H1 (cell line): ENCODE measurements around the gene RPS6KA2. TPM values are rescaled to one million over a fixed set of nuclear protein-coding genes. Genes with fewer than 3 reads are reported as not detected.

Source experiments
- ASH2L ChIP-seq: fragments of 200-600, 300-600 bp; sonication (generic); IDR thresholded peaks from one replicate; pipeline ENCODE4 v1.7.1; 2017; ENCODE audit warnings: low read length
- CBX8 ChIP-seq: fragments of 300-800, 300-1000 bp; sonication (generic); IDR thresholded peaks from 2 replicates; pipeline ENCODE4 v1.7.1; 2016; ENCODE audit warnings: low read depth, low read length, borderline replicate concordance
- CHD2 ChIP-seq: IDR thresholded peaks from 2 replicates; pipeline ENCODE4 v1.6.1; 2012; ENCODE audit warnings: low read length, improper control_type of control experiment
- HDAC6 ChIP-seq: IDR thresholded peaks from one replicate; pipeline ENCODE4 v1.7.1; 2012; ENCODE audit warnings: low read depth, mild to moderate bottlenecking, inconsistent platforms, low read length, moderate library complexity
- RBBP5 ChIP-seq: IDR thresholded peaks from 2 replicates; pipeline ENCODE4 v1.7.1; 2012; ENCODE audit warnings: low read depth, mild to moderate bottlenecking, inconsistent platforms, low read length, moderate library complexity, borderline replicate concordance
- RXRA ChIP-seq: IDR thresholded peaks from 2 replicates; pipeline ENCODE4 v1.6.1; 2011; ENCODE audit warnings: low read depth, mild to moderate bottlenecking, low read length, moderate library complexity; ENCODE audit not compliant: insufficient read depth
- TAF1 ChIP-seq: IDR thresholded peaks from 2 replicates; pipeline ENCODE4 v1.6.1; 2011; ENCODE audit warnings: mild to moderate bottlenecking, low read depth, low read length
- TEAD4 ChIP-seq: IDR thresholded peaks from 2 replicates; pipeline ENCODE4 v1.6.1; 2012; ENCODE audit warnings: low read depth, low read length, inconsistent platforms, mixed read lengths
- polyA plus RNA-seq, 7 experiments: library from polyadenylated mRNA; depleted of rRNA in 3 of 7; stranded (reverse) in 5 of 7; unstranded in 2 of 7; fragments of >200 nt in 5 of 7; fragments of 200-250 nt in 2 of 7; gene quantifications; 1 replicate in 5 of 7; 2 replicates in 1 of 7; 4 replicates in 1 of 7; pipeline versions ENCODE4 v1.2.1 to v1.2.3, GENCODE V29; 2011 to 2013; ENCODE audit warnings: missing spikeins in 2 of 7, mixed read lengths in 2 of 7
- total RNA-seq: library from RNA; stranded (reverse); fragmentation: NEBNext Ultra II Directional; extraction: Animal tissue kit (Norgen Biotek cat#: 25700); gene quantifications from 2 replicates; pipeline ENCODE4 v1.2.1, GENCODE V29; 2021

RPS6KA2 gene
- total and polyA plus RNA-seq, 2 of the 8 experiments (the other 6 are each of a cell fraction or from before 2014, with no cell fraction given) = 8.8 to 25.7 TPM

- TF ChIP-seq RBBP5 = no peak
- no peak for TF ChIP-seq ASH2L
- TF ChIP-seq TEAD4 = no peak
- no peak for TF ChIP-seq HDAC6
- TF ChIP-seq RXRA = no peak
- TF ChIP-seq CHD2 = no peak
- no peak for TF ChIP-seq TAF1
- no peak for TF ChIP-seq CBX8
Observed at GRCh38 chr6:166505133-166505905, 121.7 kb downstream of the RPS6KA2 start (continued).
